B cell (primary cell): ENCODE results near the gene CACNB2.

Source experiments
- EZH2 ChIP-seq: IDR thresholded peaks from 2 replicates; pipeline ENCODE4 v1.6.1; 2012; ENCODE audit warnings: borderline replicate concordance, low read depth, mild to moderate bottlenecking, moderate library complexity, low read length; ENCODE audit not compliant: insufficient read depth, poor library complexity, severe bottlenecking
- TF ChIP-seq, protein P1 (sequence below): fragments of 200-600 bp; IDR thresholded peaks from one replicate; pipeline ENCODE4 v1.8.0; 2022; ENCODE audit warnings: antibody characterized with exemption, mild to moderate bottlenecking

DNA sequence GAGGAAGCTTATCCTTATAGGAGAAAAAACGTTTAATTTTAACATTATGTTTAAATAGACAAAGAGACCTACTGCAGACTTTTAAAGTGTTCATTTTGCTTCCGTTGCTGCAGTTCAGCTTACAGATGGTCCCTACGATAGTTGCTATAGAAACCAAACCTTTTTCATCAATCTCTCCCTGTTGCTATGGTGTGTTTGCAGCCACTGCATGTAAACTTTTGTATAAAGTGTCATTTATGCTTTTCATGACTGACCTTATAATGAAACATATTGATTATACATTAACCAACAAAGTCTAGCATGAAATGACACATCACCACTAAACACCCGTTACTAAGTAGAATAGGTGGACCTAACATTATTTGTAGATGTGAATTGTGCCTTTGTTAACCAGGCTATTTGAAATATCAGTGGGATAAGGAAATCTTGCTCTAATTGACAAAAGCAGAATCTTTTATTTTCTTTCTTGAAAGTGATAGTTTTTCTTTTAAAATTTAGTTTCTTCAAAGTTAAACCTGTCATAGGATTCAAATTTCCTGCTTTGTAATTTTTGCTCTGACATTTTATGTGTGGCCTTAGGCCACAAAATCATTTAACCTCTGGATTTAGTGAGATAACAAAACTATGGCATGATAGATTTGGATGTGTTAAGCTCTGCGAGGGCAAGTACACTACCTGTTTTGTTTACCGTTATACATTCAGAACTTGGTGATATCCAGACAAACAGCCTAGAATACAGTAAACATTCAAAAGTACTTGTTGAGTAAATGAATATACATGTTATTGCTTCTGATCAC lies 64.0 kb downstream of the CACNB2 start:
- no peak for TF ChIP-seq EZH2
- TF ChIP-seq, protein P1, sequence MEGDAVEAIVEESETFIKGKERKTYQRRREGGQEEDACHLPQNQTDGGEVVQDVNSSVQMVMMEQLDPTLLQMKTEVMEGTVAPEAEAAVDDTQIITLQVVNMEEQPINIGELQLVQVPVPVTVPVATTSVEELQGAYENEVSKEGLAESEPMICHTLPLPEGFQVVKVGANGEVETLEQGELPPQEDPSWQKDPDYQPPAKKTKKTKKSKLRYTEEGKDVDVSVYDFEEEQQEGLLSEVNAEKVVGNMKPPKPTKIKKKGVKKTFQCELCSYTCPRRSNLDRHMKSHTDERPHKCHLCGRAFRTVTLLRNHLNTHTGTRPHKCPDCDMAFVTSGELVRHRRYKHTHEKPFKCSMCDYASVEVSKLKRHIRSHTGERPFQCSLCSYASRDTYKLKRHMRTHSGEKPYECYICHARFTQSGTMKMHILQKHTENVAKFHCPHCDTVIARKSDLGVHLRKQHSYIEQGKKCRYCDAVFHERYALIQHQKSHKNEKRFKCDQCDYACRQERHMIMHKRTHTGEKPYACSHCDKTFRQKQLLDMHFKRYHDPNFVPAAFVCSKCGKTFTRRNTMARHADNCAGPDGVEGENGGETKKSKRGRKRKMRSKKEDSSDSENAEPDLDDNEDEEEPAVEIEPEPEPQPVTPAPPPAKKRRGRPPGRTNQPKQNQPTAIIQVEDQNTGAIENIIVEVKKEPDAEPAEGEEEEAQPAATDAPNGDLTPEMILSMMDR = no peak
